OCI-LY1 (cell line): ENCODE results near the gene LSAMP.

Source experiments
- H2AFZ ChIP-seq: fragments of 200-600 bp; sonication (generic), shearing (Covaris generic); 2 replicates; pipeline ENCODE4 v1.6.0; 2014; ENCODE audit warnings: antibody characterized with exemption, mild to moderate bottlenecking, low read length
- H3F3A ChIP-seq: fragments of 200-600 bp; sonication (generic), shearing (Covaris generic); 2 replicates; pipeline ENCODE4 v1.6.0; 2014; ENCODE audit warnings: mild to moderate bottlenecking, antibody characterized with exemption, low read length, moderate library complexity; ENCODE audit not compliant: insufficient read depth
- H3K27ac ChIP-seq: fragments of 200-600 bp; sonication (generic); 2 replicates; pipeline ENCODE4 v1.5.1; 2014; ENCODE audit warnings: low read length, mixed run types, mild to moderate bottlenecking, low read depth; ENCODE audit not compliant: poor library complexity, severe bottlenecking
- H3K27me3 ChIP-seq: fragments of 200-600 bp; sonication (generic); 2 replicates; pipeline ENCODE4 v1.6.0; 2014; ENCODE audit warnings: antibody characterized with exemption, mild to moderate bottlenecking, low read length, moderate library complexity; ENCODE audit not compliant: insufficient read depth
- H3K36me3 ChIP-seq: fragments of 200-600 bp; sonication (generic); 2 replicates; pipeline ENCODE4 v1.6.1; 2014; ENCODE audit warnings: mild to moderate bottlenecking, antibody characterized with exemption, low read length, moderate library complexity, mixed read lengths; ENCODE audit not compliant: insufficient read depth
- H3K4me1 ChIP-seq: fragments of 200-600 bp; sonication (generic); 2 replicates; pipeline ENCODE4 v1.5.1; 2014; ENCODE audit warnings: mild to moderate bottlenecking, low read length, moderate library complexity; ENCODE audit not compliant: insufficient read depth, severe bottlenecking
- H3K4me2 ChIP-seq: fragments of 200-600 bp; sonication (generic), shearing (Covaris generic); 2 replicates; pipeline ENCODE4 v1.6.1; 2014; ENCODE audit warnings: low read length
- H3K4me3 ChIP-seq: fragments of 200-600 bp; sonication (generic); 2 replicates; pipeline ENCODE4 v1.5.1; 2014; ENCODE audit warnings: low read length, low read depth, mild to moderate bottlenecking, mixed read lengths; ENCODE audit not compliant: poor library complexity, severe bottlenecking
- H3K79me2 ChIP-seq: fragments of 200-600 bp; shearing (Covaris generic); 2 replicates; pipeline ENCODE4 v1.6.1; 2016; ENCODE audit warnings: mixed run types, low read length, mixed read lengths; ENCODE audit not compliant: insufficient read depth
- H3K9ac ChIP-seq: fragments of 200-600 bp; sonication (generic), shearing (Covaris generic); 2 replicates; pipeline ENCODE4 v1.6.1; 2014; ENCODE audit warnings: mild to moderate bottlenecking, low read length, mixed read lengths
- H3K9me2 ChIP-seq: fragments of 200-600 bp; sonication (generic), shearing (Covaris generic); 2 replicates; pipeline ENCODE4 v1.6.1; 2014; ENCODE audit warnings: low read depth, mild to moderate bottlenecking, low read length, mixed read lengths
- H3K9me3 ChIP-seq: fragments of 200-600 bp; shearing (Covaris generic); 2 replicates; pipeline ENCODE4 v1.6.1; 2014; ENCODE audit warnings: low read length, mixed read lengths
- H4K20me1 ChIP-seq: fragments of 200-600 bp; sonication (generic), shearing (Covaris generic); 2 replicates; pipeline ENCODE4 v1.6.0; 2016; ENCODE audit warnings: mild to moderate bottlenecking, low read length; ENCODE audit not compliant: insufficient read depth
- EZH2 ChIP-seq: fragments of 200-600 bp; sonication (generic), shearing (Covaris generic); IDR thresholded peaks from 2 replicates; pipeline ENCODE4 v1.8.0; 2017; ENCODE audit warnings: borderline replicate concordance, mixed run types, mild to moderate bottlenecking, antibody characterized with exemption, low read length, moderate library complexity, mixed read lengths
- TF ChIP-seq, protein P1 (sequence below): fragments of 200-600 bp; sonication (generic), shearing (Covaris generic); IDR thresholded peaks from 2 replicates; pipeline ENCODE4 v1.5.1; 2017; ENCODE audit warnings: mild to moderate bottlenecking, antibody characterized with exemption, low read length, moderate library complexity, mixed read lengths

The LSAMP gene

GRCh38 chr3:116019254-116019763, 426.0 kb downstream of the LSAMP start:
- no peaks in the 10 kb centered on the region for H3K36me3 ChIP-seq

GRCh38 chr3:116018646-116019045, 426.6 kb downstream of the LSAMP start:
- Histone ChIP-seq H3K4me1 (no peaks in the 10 kb centered on the region), H4K20me1 (no peaks in the 10 kb centered on the region), H3K9me2 (no peaks in the 10 kb centered on the region), H3K4me3 (no peak overlapping the region), H3K9ac (no peak overlapping the region), H3F3A (no peaks in the 10 kb centered on the region), H3K27me3 (no peaks in the 10 kb centered on the region), H3K27ac (no peak overlapping the region), H3K79me2 (no peaks in the 10 kb centered on the region), H3K36me3 (no peaks in the 10 kb centered on the region), H3K4me2 (no peak overlapping the region), H3K9me3 (no peaks in the 10 kb centered on the region), H2AFZ (no peak overlapping the region)
- no peak for TF ChIP-seq EZH2
- TF ChIP-seq, protein P1, sequence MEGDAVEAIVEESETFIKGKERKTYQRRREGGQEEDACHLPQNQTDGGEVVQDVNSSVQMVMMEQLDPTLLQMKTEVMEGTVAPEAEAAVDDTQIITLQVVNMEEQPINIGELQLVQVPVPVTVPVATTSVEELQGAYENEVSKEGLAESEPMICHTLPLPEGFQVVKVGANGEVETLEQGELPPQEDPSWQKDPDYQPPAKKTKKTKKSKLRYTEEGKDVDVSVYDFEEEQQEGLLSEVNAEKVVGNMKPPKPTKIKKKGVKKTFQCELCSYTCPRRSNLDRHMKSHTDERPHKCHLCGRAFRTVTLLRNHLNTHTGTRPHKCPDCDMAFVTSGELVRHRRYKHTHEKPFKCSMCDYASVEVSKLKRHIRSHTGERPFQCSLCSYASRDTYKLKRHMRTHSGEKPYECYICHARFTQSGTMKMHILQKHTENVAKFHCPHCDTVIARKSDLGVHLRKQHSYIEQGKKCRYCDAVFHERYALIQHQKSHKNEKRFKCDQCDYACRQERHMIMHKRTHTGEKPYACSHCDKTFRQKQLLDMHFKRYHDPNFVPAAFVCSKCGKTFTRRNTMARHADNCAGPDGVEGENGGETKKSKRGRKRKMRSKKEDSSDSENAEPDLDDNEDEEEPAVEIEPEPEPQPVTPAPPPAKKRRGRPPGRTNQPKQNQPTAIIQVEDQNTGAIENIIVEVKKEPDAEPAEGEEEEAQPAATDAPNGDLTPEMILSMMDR = no peak

More at GRCh38 chr3:116019254-116019763, 426.0 kb downstream of the LSAMP start:
- Histone ChIP-seq H3K9ac (no peak overlapping the region), H3K9me2 (no peaks in the 10 kb centered on the region), H3K27ac (no peak overlapping the region), H4K20me1 (no peaks in the 10 kb centered on the region), H2AFZ (no peak overlapping the region), H3K4me1 (no peaks in the 10 kb centered on the region), H3K9me3 (no peaks in the 10 kb centered on the region), H3K4me2 (no peak overlapping the region), H3F3A (no peaks in the 10 kb centered on the region), H3K79me2 (no peaks in the 10 kb centered on the region), H3K4me3 (no peak overlapping the region), H3K27me3 (no peaks in the 10 kb centered on the region)
- no peak for TF ChIP-seq EZH2
- TF ChIP-seq, protein P1 = no peak

- no peaks in the 10 kb centered on the region for H3K9me3 ChIP-seq
- TF ChIP-seq, protein P1 = no peak
- TF ChIP-seq EZH2 = no peak
- no peaks in the 10 kb centered on the region for H3K27me3 ChIP-seq
- H3K4me3 ChIP-seq = no peak overlapping the region
- no peaks in the 10 kb centered on the region for H3K9me2 ChIP-seq
- H3K4me2 ChIP-seq = no peak overlapping the region
- no peaks in the 10 kb centered on the region for H3K36me3 ChIP-seq
- no peaks in the 10 kb centered on the region for H3K4me1 ChIP-seq
- no peaks in the 10 kb centered on the region for H3K79me2 ChIP-seq
- H4K20me1 ChIP-seq = no peaks in the 10 kb centered on the region
- H3F3A ChIP-seq = no peaks in the 10 kb centered on the region
- no peak overlapping the region for H2AFZ ChIP-seq
- no peak overlapping the region for H3K9ac ChIP-seq
- no peak overlapping the region for H3K27ac ChIP-seq
Observed at GRCh38 chr3:116015931-116016330, 429.4 kb downstream of the LSAMP start.
